Natural killer cell (primary cell): ENCODE measurements around the gene FARP1. TPM values are rescaled to one million over a fixed set of nuclear protein-coding genes. Genes with fewer than 3 reads are reported as not detected.

Experiments used
- ATAC-seq, 3 donors: fragments of 150-1000 bp in 2 of 3; fragments of 200-7000 bp in 1 of 3; cut with Tn5 transposase; 1 replicate in 1 of 3; 2 replicates in 2 of 3; pipeline ENCODE4 v1.10.0; 2021; ENCODE audit warnings: mild to moderate bottlenecking in 2 of 3, moderate library complexity in 2 of 3
- DNase-seq, 2 donors: peaks; one replicate each; pipeline versions ENCODE4 v3.0.0 to v3.0.0-alpha.2; 2013 to 2021; ENCODE audit warnings: mixed read lengths in 1 of 2
- H3K27ac ChIP-seq: one replicate; pipeline ENCODE4 v1.5.1; 2013; ENCODE audit warnings: mild to moderate bottlenecking, low read length
- H3K27me3 ChIP-seq: one replicate; pipeline ENCODE4 v1.6.1; 2013; ENCODE audit warnings: low read length; ENCODE audit not compliant: control insufficient read depth, insufficient read depth
- H3K36me3 ChIP-seq: one replicate; pipeline ENCODE4 v1.6.1; 2013; ENCODE audit warnings: low read length; ENCODE audit not compliant: control insufficient read depth, insufficient read depth
- H3K4me1 ChIP-seq: one replicate; pipeline ENCODE4 v1.6.1; 2013; ENCODE audit warnings: low read length; ENCODE audit not compliant: control insufficient read depth, insufficient read depth
- H3K4me3 ChIP-seq: one replicate; pipeline ENCODE4 v1.5.1; 2013; ENCODE audit warnings: low read length
- H3K9me3 ChIP-seq: one replicate; pipeline ENCODE4 v1.6.1; 2013; ENCODE audit warnings: low read length; ENCODE audit not compliant: control insufficient read depth, insufficient read depth
- H3K27ac Mint-ChIP-seq, 2 donors: one replicate each; pipeline ENCODE4 v1.8.0; 2022; ENCODE audit warnings: mild to moderate bottlenecking in 2 of 2, mixed read lengths in 2 of 2, moderate library complexity in 1 of 2
- H3K27me3 Mint-ChIP-seq, 2 donors: one replicate each; pipeline ENCODE4 v1.8.0; 2022; ENCODE audit warnings: low read depth in 2 of 2, mixed read lengths in 2 of 2
- H3K36me3 Mint-ChIP-seq: one replicate; pipeline ENCODE4 v1.8.0; 2022; ENCODE audit warnings: mixed read lengths
- H3K4me1 Mint-ChIP-seq, 2 donors: one replicate each; pipeline ENCODE4 v1.8.0; 2022; ENCODE audit warnings: mixed read lengths in 2 of 2
- H3K4me3 Mint-ChIP-seq: one replicate; pipeline ENCODE4 v1.8.0; 2022; ENCODE audit warnings: mild to moderate bottlenecking, moderate library complexity, mixed read lengths
- H3K9me3 Mint-ChIP-seq, 2 donors: one replicate each; pipeline ENCODE4 v1.8.0; 2022; ENCODE audit warnings: mixed read lengths in 2 of 2
- WGBS: methylation state at CpG from one replicate; pipeline ENCODE4 v1.1.7; 2013; ENCODE audit warnings: missing lambda C conversion rate; ENCODE audit not compliant: insufficient coverage; 5-methylcytosine and 5-hydroxymethylcytosine counted together
- intact Hi-C: fragments of 100-400 bp; cut with micrococcal nuclease; formaldehyde crosslinking; loops from one replicate; pipeline ENCODE4 v1.14.2; 2022
- total RNA-seq, 4 donors: library from RNA; stranded (reverse); fragments of 120-200 nt in 1 of 4; gene quantifications; one replicate each; pipeline versions ENCODE4 v1.2.3 to v1.2.4, GENCODE V29; 2013 to 2022
- TF ChIP-seq, protein P1 (sequence below): fragments of 200-600 bp; IDR thresholded peaks from one replicate; pipeline ENCODE4 v1.8.0; 2022; ENCODE audit warnings: antibody characterized with exemption

Gene FARP1
- total RNA-seq, 3 donors from 2014 or later (not counting 1 experiment from before 2014, with no cell fraction given), result 0.71 to 1.2 (median 1.1) TPM

DNA sequence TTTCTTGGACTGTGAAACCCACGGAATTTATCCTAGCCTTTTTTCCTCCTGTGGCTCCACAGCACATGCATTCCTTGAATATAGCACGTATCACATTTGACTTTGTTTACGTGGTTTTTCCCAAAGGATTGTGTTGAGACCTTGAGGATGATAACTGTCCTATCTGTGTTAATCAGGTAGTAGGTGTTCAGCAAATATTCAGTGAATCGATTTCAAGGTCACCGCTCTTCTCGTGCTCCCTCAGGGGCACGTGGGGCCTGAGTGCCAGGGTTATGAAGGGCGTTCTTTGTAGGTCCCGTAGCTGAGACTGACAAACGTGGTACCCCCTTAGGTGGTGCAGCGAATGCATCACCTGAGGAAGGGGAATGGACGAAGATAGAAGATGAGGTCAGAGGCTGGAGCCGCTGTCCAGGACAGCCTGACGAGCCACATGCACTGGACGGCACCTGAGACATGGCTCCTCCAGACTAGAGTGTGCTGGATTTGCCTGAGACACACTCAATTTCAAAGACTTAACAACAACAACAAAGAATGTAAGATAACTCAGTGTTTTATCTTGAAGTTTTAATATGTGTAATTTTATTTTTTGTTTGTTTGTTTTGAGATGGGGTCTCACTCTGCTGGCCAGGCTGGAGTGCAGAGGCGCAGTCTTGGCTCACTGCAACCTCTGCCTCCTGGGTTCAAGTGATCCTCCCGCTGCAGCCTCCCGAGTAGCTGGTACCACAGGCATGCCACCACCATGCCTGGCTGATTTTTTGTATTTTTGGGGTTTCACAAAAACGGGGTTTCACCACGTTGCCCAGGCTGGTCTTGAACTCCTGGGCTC lies 165.4 kb downstream of the FARP1 start:
- Mint-ChIP-seq H3K27ac (no peak overlapping the region), H3K4me3 (no peak overlapping the region), H3K27me3 (peaks cover 0 to 10% of the 10 kb centered on the region in 2 donors), H3K36me3 (no peaks in the 10 kb centered on the region), H3K9me3 (no peaks in the 10 kb centered on the region), H3K4me1 (no peaks in the 10 kb centered on the region)
- 83% methylated on average over 20 of the region's 20 CpGs for WGBS
- H3K4me1 ChIP-seq, result no peaks in the 10 kb centered on the region
- H3K27me3 ChIP-seq, result no peaks in the 10 kb centered on the region
- no peak overlapping the region for H3K27ac ChIP-seq
- ATAC-seq (no peak), DNase-seq (no peak)
- TF ChIP-seq, protein P1, sequence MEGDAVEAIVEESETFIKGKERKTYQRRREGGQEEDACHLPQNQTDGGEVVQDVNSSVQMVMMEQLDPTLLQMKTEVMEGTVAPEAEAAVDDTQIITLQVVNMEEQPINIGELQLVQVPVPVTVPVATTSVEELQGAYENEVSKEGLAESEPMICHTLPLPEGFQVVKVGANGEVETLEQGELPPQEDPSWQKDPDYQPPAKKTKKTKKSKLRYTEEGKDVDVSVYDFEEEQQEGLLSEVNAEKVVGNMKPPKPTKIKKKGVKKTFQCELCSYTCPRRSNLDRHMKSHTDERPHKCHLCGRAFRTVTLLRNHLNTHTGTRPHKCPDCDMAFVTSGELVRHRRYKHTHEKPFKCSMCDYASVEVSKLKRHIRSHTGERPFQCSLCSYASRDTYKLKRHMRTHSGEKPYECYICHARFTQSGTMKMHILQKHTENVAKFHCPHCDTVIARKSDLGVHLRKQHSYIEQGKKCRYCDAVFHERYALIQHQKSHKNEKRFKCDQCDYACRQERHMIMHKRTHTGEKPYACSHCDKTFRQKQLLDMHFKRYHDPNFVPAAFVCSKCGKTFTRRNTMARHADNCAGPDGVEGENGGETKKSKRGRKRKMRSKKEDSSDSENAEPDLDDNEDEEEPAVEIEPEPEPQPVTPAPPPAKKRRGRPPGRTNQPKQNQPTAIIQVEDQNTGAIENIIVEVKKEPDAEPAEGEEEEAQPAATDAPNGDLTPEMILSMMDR, result no peak
- intact Hi-C loops, result no loop called here
- H3K36me3 ChIP-seq, result no peaks in the 10 kb centered on the region
- no peaks in the 10 kb centered on the region for H3K9me3 ChIP-seq
- H3K4me3 ChIP-seq, result no peak overlapping the region

DNA sequence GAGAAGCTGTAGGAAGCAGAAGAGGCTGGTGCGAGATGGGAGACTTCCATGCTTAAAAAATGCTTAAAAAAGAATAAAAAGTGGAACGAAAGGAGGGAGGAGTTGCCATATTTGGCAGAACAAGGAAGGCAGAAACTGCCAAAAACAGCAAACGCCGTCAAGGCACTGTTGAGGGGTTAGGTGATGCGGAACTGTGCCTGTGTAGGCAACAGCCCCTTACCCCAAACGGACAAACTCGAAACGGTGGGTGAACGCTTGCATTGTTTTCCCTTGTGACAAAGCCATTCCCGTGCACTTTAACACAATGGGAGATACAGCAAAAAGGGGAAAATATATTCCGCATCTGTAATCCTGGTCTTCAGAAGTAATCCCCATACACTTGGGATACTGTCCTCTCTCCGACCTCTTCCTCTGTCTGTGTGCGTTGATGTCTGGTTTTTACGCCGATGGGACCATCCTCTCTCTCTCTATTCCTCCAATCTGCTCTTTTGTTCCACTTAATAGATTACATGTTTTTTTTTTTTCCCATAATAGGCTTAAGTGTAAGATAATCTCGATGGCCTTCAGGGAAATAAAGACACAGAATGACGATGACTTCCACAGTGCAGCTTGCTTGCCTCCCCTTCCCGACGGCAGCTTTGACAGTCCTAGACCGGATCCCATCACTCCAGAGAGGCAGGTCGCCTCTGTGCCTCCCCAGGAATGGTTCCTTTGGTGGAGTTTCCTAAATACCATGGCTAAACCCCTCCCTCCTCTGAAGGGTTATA lies 166.9 kb downstream of the FARP1 start:
- Histone ChIP-seq H3K4me3 (no peak overlapping the region), H3K36me3 (no peaks in the 10 kb centered on the region), H3K4me1 (no peaks in the 10 kb centered on the region), H3K9me3 (no peaks in the 10 kb centered on the region), H3K27ac (no peak overlapping the region), H3K27me3 (no peaks in the 10 kb centered on the region)
- Mint-ChIP-seq H3K27ac (no peak overlapping the region), H3K9me3 (no peaks in the 10 kb centered on the region), H3K36me3 (no peaks in the 10 kb centered on the region), H3K4me1 (no peaks in the 10 kb centered on the region), H3K27me3 (peaks cover 0 to 8% of the 10 kb centered on the region in 2 donors), H3K4me3 (no peak overlapping the region)
- WGBS, result 88% methylated on average over 21 of the region's 21 CpGs
- TF ChIP-seq, protein P1, result no peak
- intact Hi-C loops, result no loop called here
- ATAC-seq (no peak), DNase-seq (no peak)

DNA sequence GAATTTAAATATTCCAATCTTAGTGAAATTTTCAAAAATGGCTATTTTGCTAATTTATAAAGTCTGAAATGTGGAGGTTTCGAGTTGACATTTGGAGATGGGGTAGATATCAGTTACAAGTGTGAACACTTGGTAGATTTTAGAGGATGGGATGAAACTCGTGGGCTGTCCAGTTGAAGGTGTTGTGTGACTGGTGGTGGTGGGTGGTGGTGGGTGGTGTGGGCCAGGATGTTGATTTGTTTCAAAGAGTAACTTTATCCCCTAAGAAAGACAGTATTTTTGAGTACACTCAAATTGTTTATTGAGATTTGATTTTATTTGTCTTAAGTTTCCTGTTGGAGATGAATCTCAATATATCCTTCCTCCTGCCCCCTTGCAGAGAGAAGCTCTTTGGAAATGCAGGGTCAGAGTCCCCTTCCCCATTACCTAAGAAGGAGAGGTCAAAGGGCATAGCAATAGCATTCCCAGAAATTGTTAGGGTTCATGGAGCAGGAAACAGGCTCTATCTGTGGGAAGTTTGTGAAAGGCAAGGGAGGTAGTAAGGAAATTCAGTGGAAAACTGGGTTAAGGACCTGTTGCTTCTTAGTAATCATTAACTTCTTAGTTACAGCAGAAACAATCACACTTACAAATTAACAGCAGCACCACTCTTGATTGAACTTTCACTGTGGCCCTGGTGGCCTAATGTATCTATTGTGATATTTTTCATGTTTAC lies 167.7 kb downstream of the FARP1 start:
- no peaks in the 10 kb centered on the region for H3K4me1 Mint-ChIP-seq
- Histone ChIP-seq H3K27me3 (no peaks in the 10 kb centered on the region), H3K9me3 (no peaks in the 10 kb centered on the region), H3K36me3 (no peaks in the 10 kb centered on the region), H3K27ac (no peak overlapping the region), H3K4me3 (no peak overlapping the region), H3K4me1 (no peaks in the 10 kb centered on the region)
- no peak overlapping the region for H3K4me3 Mint-ChIP-seq
- TF ChIP-seq, protein P1, result no peak
- DNase-seq (no peak), ATAC-seq (no peak)
- intact Hi-C loops, result no loop called here
- no peak overlapping the region for H3K27ac Mint-ChIP-seq
- no peaks in the 10 kb centered on the region for H3K36me3 Mint-ChIP-seq
- peaks cover 0 to 6% of the 10 kb centered on the region in 2 donors for H3K27me3 Mint-ChIP-seq
- H3K9me3 Mint-ChIP-seq, result no peaks in the 10 kb centered on the region
- WGBS, result 75% methylated on average over 2 of the region's 2 CpGs
